SH-SY5Y (cell line): Measurements from ENCODE around the gene RIN1.

Source experiments
- GATA2 ChIP-seq: IDR thresholded peaks from 2 replicates; pipeline ENCODE4 v1.6.1; 2011; ENCODE audit warnings: mild to moderate bottlenecking, low read depth, low read length
- GATA3 ChIP-seq: IDR thresholded peaks from 2 replicates; pipeline ENCODE4 v1.6.1; 2011; ENCODE audit warnings: low read depth, mild to moderate bottlenecking, low read length, moderate library complexity

GRCh38 chr11:66316849-66317251, 19.4 kb downstream of the RIN1 start, which contains the start of gene CD248:
- TF ChIP-seq GATA3 (no peak), GATA2 (no peak)
